ENCODE measurements around the gene HIPK2.

HIPK2 gene

DNA sequence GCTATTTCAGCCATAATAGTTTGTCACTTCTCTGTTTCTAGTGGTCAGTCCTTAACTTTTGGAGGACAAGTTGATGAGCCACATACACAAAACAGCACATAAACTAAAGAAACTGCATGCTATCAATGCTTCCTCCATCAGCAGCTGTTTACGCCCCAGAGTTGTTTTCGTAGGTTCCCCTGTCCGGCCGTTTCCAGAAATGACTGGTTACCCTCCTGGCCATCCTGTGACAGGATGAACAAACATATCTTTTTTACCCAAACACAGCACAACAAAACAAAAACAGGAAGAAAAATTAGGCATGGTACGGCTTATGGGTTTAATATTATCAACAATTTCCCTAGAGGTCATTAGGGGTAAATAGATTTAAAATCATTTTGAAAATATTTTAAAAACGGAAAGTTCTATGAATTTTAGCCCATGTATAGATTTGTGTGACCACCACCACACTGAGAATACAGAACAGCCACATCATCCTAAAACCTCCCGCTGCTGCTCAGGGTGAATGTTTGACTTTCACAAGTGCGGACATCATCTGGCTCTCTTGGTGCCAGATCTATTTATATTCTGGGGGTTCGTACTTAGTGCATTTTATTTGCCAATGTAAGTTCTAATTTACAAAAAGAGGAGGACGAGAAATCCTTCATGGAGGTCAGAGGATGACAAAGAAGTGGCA lies 74.8 kb downstream of the HIPK2 start:
- Mint-ChIP-seq H3K27me3 (no peaks in the 10 kb centered on the region), H3K4me1 (peaks cover 62% of the 10 kb centered on the region), H3K36me3 (peaks cover 17% of the 10 kb centered on the region), H3K9me3 (no peaks in the 10 kb centered on the region), H3K4me3 (peak overlapping the region; percentile 33), H3K27ac (peak overlapping the region; percentile 95)
- ATAC-seq (ENCODE audit: low read depth): peak; percentile 61
- DNase-seq (ENCODE audit: low spot score in 2 of 2): no peak

DNA sequence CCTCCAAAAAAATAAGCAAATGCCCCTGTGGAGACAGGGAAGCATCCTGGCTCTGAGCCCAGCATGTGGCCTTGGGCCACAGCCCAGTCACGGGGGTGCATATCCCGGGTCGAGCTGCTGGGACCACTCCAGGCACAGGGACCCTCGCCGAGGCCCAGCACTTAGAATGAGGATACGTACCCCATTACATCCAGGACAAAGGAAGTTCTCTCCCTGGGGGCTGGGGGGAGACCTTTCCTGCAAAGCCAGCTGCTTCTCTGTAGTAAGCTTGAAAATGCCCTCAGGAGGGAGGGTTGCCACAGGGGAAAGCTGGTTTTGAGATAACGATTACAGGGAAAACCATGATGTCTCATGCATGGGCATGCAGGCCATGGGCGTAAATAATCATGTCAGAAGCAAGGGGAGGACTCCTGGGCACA lies 75.5 kb downstream of the HIPK2 start:
- H3K9me3 Mint-ChIP-seq: no peaks in the 10 kb centered on the region
- H3K4me1 Mint-ChIP-seq: peaks cover 59% of the 10 kb centered on the region
- peaks cover 14% of the 10 kb centered on the region for H3K36me3 Mint-ChIP-seq
- ATAC-seq (ENCODE audit: low read depth) (no peak), DNase-seq (ENCODE audit: low spot score in 2 of 2) (no peak)
- H3K4me3 Mint-ChIP-seq: no peak overlapping the region
- H3K27ac Mint-ChIP-seq: peak overlapping the region; percentile 95
- no peaks in the 10 kb centered on the region for H3K27me3 Mint-ChIP-seq

GRCh38 chr7:139701908-139702307 lies 75.9 kb downstream of the HIPK2 start:
- Mint-ChIP-seq H3K4me3 (no peak overlapping the region), H3K4me1 (peaks cover 63% of the 10 kb centered on the region), H3K9me3 (no peaks in the 10 kb centered on the region), H3K36me3 (peaks cover 14% of the 10 kb centered on the region), H3K27ac (peak overlapping the region; percentile 95), H3K27me3 (no peaks in the 10 kb centered on the region)
- ATAC-seq (ENCODE audit: low read depth): no peak
- DNase-seq (ENCODE audit: low spot score in 2 of 2): no peak

DNA sequence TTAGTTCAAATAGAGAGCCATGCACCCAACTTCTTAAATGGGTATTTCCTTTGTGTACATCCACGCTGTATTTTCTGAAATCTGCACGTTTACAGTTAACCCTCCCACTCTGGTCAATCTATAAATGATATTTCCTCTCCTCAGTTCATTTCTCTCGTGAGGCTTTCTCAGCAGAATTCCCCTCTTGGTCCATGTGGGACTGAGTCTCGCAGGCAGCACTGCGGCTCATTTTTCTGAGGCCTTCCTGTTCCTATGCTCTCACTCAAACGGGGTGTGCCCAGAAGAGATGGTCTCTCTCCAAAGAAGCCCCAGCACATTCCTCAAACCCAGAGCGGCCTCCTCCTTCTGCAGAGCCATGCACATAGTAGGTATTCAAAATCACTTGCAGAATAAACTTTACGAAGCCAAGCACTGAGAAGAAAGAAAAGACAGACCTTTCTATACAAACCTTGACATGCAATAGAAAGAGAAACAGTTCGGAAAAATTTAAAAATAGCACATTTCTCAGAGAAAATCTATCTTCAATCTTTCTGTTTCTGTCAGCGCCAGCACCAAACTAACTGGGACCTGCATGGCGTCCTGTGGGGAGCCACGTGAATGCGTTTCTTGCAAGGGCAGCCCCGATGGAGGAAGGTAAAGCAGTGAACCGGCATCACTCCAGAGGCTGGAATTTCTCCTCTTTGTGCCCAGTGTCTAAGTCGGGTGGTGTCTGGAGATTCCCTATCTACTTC lies 77.1 kb downstream of the HIPK2 start:
- H3K27me3 Mint-ChIP-seq: no peaks in the 10 kb centered on the region
- H3K27ac Mint-ChIP-seq: peak overlapping the region; percentile 95
- no peak for ATAC-seq (ENCODE audit: low read depth)
- no peak overlapping the region for H3K4me3 Mint-ChIP-seq
- no peak for DNase-seq (ENCODE audit: low spot score in 2 of 2)
- H3K36me3 Mint-ChIP-seq: peaks cover 15% of the 10 kb centered on the region
- no peaks in the 10 kb centered on the region for H3K9me3 Mint-ChIP-seq
- H3K4me1 Mint-ChIP-seq: peaks cover 74% of the 10 kb centered on the region

DNA sequence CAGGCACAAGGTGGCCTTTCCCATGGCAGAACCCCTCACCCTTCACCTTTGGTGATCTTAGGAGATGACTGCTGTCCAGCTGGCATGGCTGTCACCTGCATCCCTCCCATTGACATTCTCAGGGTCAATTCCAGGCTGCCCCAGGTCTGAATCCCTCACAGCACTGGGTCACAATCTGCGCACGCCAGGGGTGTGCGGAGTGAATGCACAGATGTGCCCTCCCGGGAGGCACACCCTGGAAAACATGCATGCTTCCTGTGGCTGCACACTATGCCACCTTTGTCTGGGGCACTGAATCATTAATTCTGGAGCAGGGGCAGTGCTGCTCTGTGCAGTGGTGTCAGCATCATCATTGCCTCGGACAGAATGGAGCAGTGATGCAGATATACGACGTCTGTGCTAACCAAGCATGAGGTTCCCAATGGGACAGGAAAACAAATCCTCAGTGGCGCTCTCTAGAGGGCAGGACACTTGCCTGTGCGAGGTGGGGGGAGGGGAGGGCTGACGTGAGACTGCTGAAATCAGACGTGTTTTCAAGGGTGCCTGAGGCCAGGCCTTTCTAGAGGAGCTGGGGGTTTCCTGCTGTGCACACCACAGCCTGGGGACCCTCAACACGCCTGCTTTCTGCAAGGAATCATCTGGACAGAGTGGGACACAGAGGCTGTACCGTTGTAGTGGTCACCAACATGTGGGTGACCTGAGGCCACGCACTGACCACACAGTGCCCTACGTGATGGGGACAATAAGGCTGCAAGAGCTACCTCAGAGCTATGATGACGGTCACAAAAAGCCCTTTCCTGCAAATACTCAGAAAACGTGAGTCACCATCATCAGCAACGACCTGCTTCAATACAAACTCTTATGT lies 77.9 kb downstream of the HIPK2 start:
- Mint-ChIP-seq H3K4me1 (peaks cover 76% of the 10 kb centered on the region), H3K36me3 (peaks cover 17% of the 10 kb centered on the region), H3K4me3 (peak overlapping the region; percentile 29), H3K27ac (peak overlapping the region; percentile 95), H3K27me3 (no peaks in the 10 kb centered on the region), H3K9me3 (no peaks in the 10 kb centered on the region)
- no peak for DNase-seq (ENCODE audit: low spot score in 2 of 2)
- ATAC-seq (ENCODE audit: low read depth): no peak

- Mint-ChIP-seq H3K4me1 (peaks cover 73% of the 10 kb centered on the region), H3K9me3 (no peaks in the 10 kb centered on the region), H3K27ac (peak overlapping the region; percentile 24), H3K4me3 (peak overlapping the region; percentile 53), H3K27me3 (no peaks in the 10 kb centered on the region), H3K36me3 (peaks cover 23% of the 10 kb centered on the region)
- ATAC-seq (ENCODE audit: low read depth) (peak; percentile 37), DNase-seq (ENCODE audit: low spot score in 2 of 2) (no peak)
Observed at GRCh38 chr7:139698844-139699243, 79.0 kb downstream of the HIPK2 start.

- H3K27me3 Mint-ChIP-seq: no peaks in the 10 kb centered on the region
- H3K4me1 Mint-ChIP-seq: peaks cover 68% of the 10 kb centered on the region
- peaks cover 23% of the 10 kb centered on the region for H3K36me3 Mint-ChIP-seq
- no peaks in the 10 kb centered on the region for H3K9me3 Mint-ChIP-seq
- H3K4me3 Mint-ChIP-seq: no peak overlapping the region
- DNase-seq (ENCODE audit: low spot score in 2 of 2) (no peak), ATAC-seq (ENCODE audit: low read depth) (no peak)
- peak overlapping the region; percentile 24 for H3K27ac Mint-ChIP-seq
Observed at GRCh38 chr7:139698278-139698677, 79.5 kb downstream of the HIPK2 start.

DNA sequence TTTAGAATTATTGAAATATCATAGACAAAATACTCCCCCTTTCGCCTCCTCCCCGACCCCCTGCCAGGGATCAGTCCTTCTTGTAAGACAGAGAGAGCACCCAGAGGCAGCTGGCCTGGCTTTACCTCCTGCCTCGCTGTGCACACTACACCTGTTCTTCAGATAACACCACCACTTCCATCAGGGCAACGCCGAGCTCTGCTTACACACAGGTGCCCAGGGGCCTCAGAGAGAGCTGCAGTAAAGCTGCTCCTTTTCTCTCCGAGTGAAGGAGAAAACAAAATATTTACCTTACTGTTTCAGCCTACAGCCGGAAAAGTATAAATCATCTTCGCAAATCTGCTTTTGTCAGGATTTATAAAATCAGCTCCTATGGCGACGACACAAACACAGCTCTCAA lies 80.7 kb downstream of the HIPK2 start:
- Mint-ChIP-seq H3K36me3 (peaks cover 25% of the 10 kb centered on the region), H3K27ac (peak overlapping the region; percentile 83), H3K9me3 (no peaks in the 10 kb centered on the region), H3K27me3 (no peaks in the 10 kb centered on the region), H3K4me1 (peaks cover 64% of the 10 kb centered on the region), H3K4me3 (no peak overlapping the region)
- DNase-seq (ENCODE audit: low spot score in 2 of 2) (no peak), ATAC-seq (ENCODE audit: low read depth) (no peak)

DNA sequence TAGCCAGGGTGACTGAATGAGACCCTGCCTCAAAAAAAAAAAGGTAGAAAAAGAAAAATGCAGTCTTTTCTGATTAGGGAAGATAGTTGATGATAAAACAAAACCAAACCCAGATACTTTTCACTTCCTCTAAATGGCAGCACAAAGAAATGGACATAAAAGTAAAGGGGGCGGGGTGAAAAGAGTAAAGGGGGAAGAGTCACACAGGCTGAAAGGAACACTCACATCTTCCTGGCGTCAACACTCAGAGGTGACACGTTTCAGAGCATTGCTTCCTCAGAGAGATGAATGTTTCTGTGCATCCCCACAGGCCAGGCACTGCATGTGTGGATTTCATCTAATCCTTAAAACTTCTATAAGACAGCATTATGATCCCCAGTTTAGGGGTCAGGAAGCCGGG lies 81.2 kb downstream of the HIPK2 start:
- Mint-ChIP-seq H3K36me3 (peaks cover 22% of the 10 kb centered on the region), H3K4me3 (no peak overlapping the region), H3K9me3 (no peaks in the 10 kb centered on the region), H3K27ac (peak overlapping the region; percentile 83), H3K27me3 (no peaks in the 10 kb centered on the region), H3K4me1 (peaks cover 61% of the 10 kb centered on the region)
- DNase-seq (ENCODE audit: low spot score in 2 of 2) (no peak), ATAC-seq (ENCODE audit: low read depth) (peak; percentile 86)

GRCh38 chr7:139695588-139695987 lies 82.2 kb downstream of the HIPK2 start:
- H3K27me3 Mint-ChIP-seq: no peaks in the 10 kb centered on the region
- ATAC-seq (ENCODE audit: low read depth) (no peak), DNase-seq (ENCODE audit: low spot score in 2 of 2) (no peak)
- no peak overlapping the region for H3K4me3 Mint-ChIP-seq
- peak overlapping the region; percentile 83 for H3K27ac Mint-ChIP-seq
- no peaks in the 10 kb centered on the region for H3K9me3 Mint-ChIP-seq
- H3K36me3 Mint-ChIP-seq: peaks cover 25% of the 10 kb centered on the region
- H3K4me1 Mint-ChIP-seq: peaks cover 55% of the 10 kb centered on the region

DNA sequence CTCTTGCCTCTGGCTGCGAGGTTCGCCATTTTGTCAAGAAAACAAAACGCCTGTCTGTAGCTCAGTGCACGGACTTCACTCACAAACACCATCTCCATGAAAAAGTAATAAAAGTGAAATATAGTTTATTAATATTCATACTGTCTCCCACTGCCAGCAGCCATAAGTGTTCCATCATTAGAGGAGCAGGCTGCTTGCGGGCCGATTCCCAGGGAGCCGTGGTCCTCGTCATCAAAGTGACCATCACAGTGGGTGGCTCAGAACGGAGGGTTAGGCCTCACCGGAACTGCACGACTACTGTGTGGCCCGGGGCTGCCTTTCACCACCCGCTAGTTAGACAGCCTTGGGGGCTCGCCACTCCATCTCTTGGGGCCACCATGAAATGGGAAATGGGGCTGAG lies 82.7 kb downstream of the HIPK2 start:
- ATAC-seq (ENCODE audit: low read depth): no peak
- no peak for DNase-seq (ENCODE audit: low spot score in 2 of 2)
- Mint-ChIP-seq H3K9me3 (no peaks in the 10 kb centered on the region), H3K36me3 (peaks cover 28% of the 10 kb centered on the region), H3K4me1 (peaks cover 49% of the 10 kb centered on the region), H3K27me3 (no peaks in the 10 kb centered on the region), H3K4me3 (no peak overlapping the region), H3K27ac (peak overlapping the region; percentile 83)

- no peak overlapping the region for H3K4me3 Mint-ChIP-seq
- no peak for DNase-seq (ENCODE audit: low spot score in 2 of 2)
- H3K27ac Mint-ChIP-seq: peak overlapping the region; percentile 1
- peaks cover 45% of the 10 kb centered on the region for H3K4me1 Mint-ChIP-seq
- no peak for ATAC-seq (ENCODE audit: low read depth)
- no peaks in the 10 kb centered on the region for H3K9me3 Mint-ChIP-seq
- no peaks in the 10 kb centered on the region for H3K27me3 Mint-ChIP-seq
- peaks cover 33% of the 10 kb centered on the region for H3K36me3 Mint-ChIP-seq
Observed at GRCh38 chr7:139694389-139694676, 83.5 kb downstream of the HIPK2 start.

- H3K4me1 Mint-ChIP-seq: peaks cover 39% of the 10 kb centered on the region
- no peaks in the 10 kb centered on the region for H3K9me3 Mint-ChIP-seq
- peak overlapping the region; percentile 1 for H3K27ac Mint-ChIP-seq
- H3K36me3 Mint-ChIP-seq: peaks cover 33% of the 10 kb centered on the region
- H3K4me3 Mint-ChIP-seq: no peak overlapping the region
- no peak for ATAC-seq (ENCODE audit: low read depth)
- no peaks in the 10 kb centered on the region for H3K27me3 Mint-ChIP-seq
- no peak for DNase-seq (ENCODE audit: low spot score in 2 of 2)
Observed at GRCh38 chr7:139693651-139694388, 84.0 kb downstream of the HIPK2 start.

GRCh38 chr7:139692723-139693122 lies 85.1 kb downstream of the HIPK2 start:
- H3K36me3 Mint-ChIP-seq: peaks cover 36% of the 10 kb centered on the region
- H3K4me3 Mint-ChIP-seq: no peak overlapping the region
- H3K27me3 Mint-ChIP-seq: no peaks in the 10 kb centered on the region
- peak overlapping the region; percentile 50 for H3K27ac Mint-ChIP-seq
- ATAC-seq (ENCODE audit: low read depth) (no peak), DNase-seq (ENCODE audit: low spot score in 2 of 2) (no peak)
- H3K9me3 Mint-ChIP-seq: no peaks in the 10 kb centered on the region
- H3K4me1 Mint-ChIP-seq: peaks cover 36% of the 10 kb centered on the region
